Stimulated activated CD4-positive, alpha-beta T cell treated with anti-CD3 and anti-CD28 coated beads, Interleukin-4, amount 100 ng/mL, for 4 hours (primary cell): Measurements from ENCODE around the gene PUM1.
"Not testable (repeated sequence)": the region's sequence is repeated elsewhere in the genome, so short reads cannot be mapped to it uniquely, and the experiment has no call there.

ENCODE experiments used
- DNase-seq, 2 experiments: peaks; one replicate each; pipeline ENCODE4 v3.0.0-alpha.2; 2020

PUM1 gene

GRCh38 chr1:31065310-31066217, at the start of gene PUM1:
PUM1 (minus strand) TSS chr1:31065717; CDS start chr1:31059566, 6,151 bp downstream.
- peak; percentile 97 to 98 for DNase-seq

- no peak for DNase-seq
Observed at GRCh38 chr1:31112266-31112935, 46.9 kb upstream of the PUM1 start.

- no peak for DNase-seq
Observed at GRCh38 chr1:31111290-31111951, 45.9 kb upstream of the PUM1 start.

GRCh38 chr1:31110846-31111245, 45.3 kb upstream of the PUM1 start:
- no peak for DNase-seq

GRCh38 chr1:31108861-31109260, 43.3 kb upstream of the PUM1 start:
- no peak for DNase-seq

GRCh38 chr1:31105646-31106045, 40.1 kb upstream of the PUM1 start:
- no peak for DNase-seq

- DNase-seq: no peak
Observed at GRCh38 chr1:31102501-31102950, 37.0 kb upstream of the PUM1 start.

GRCh38 chr1:31101147-31101502, 35.6 kb upstream of the PUM1 start:
- DNase-seq: no peak

- DNase-seq: no peak
Observed at GRCh38 chr1:31099293-31100032, 33.9 kb upstream of the PUM1 start.

- DNase-seq: no peak
Observed at GRCh38 chr1:31095985-31096384, 30.5 kb upstream of the PUM1 start.

- no peak for DNase-seq
Observed at GRCh38 chr1:31095298-31095981, 29.9 kb upstream of the PUM1 start.

GRCh38 chr1:31088081-31088480, 22.6 kb upstream of the PUM1 start:
- not testable (repeated sequence) for DNase-seq

- DNase-seq: no peak
Observed at GRCh38 chr1:31084782-31085569, 19.5 kb upstream of the PUM1 start.

- no peak for DNase-seq
Observed at GRCh38 chr1:31082385-31082784, 16.9 kb upstream of the PUM1 start.

- no peak for DNase-seq
Observed at GRCh38 chr1:31073044-31073443, 7.5 kb upstream of the PUM1 start.

GRCh38 chr1:31072304-31072746, 6.8 kb upstream of the PUM1 start:
- DNase-seq: no peak

GRCh38 chr1:31069392-31069791, 3.9 kb upstream of the PUM1 start:
- DNase-seq: no peak

- peak in 1 of 2 experiments; percentile 8 for DNase-seq
Observed at GRCh38 chr1:31064718-31065309, 703 bp downstream of the PUM1 start.

- no peak for DNase-seq
Observed at GRCh38 chr1:31064111-31064717, 1.3 kb downstream of the PUM1 start.

GRCh38 chr1:31063631-31064030, 1.9 kb downstream of the PUM1 start:
- no peak for DNase-seq
